Osteoblast (primary cell): ENCODE measurements around the gene KLHL17. TPM values are rescaled to one million over a fixed set of nuclear protein-coding genes. Genes with fewer than 3 reads are reported as not detected.
"Not testable (repeated sequence)": the region's sequence is repeated elsewhere in the genome, so short reads cannot be mapped to it uniquely, and the experiment has no call there.

Experiments
- DNase-seq: peaks from one replicate; pipeline ENCODE4 v3.0.0; 2011; ENCODE audit warnings: low spot score, mixed read lengths; ENCODE audit not compliant: insufficient read length; ENCODE audit errors: missing footprints
- H2AFZ ChIP-seq: 2 replicates; pipeline ENCODE4 v1.6.0; 2011; ENCODE audit warnings: mild to moderate bottlenecking, low read length
- H3K27ac ChIP-seq: 2 replicates; pipeline ENCODE4 v1.5.1; 2011; ENCODE audit warnings: mild to moderate bottlenecking, low read depth, low read length, moderate library complexity
- H3K27me3 ChIP-seq: 2 replicates; pipeline ENCODE4 v1.6.0; 2012; ENCODE audit warnings: mild to moderate bottlenecking, control low read depth, inconsistent platforms, low read length, moderate library complexity; ENCODE audit not compliant: insufficient read depth
- H3K36me3 ChIP-seq: 2 replicates; pipeline ENCODE4 v1.5.1; 2011; ENCODE audit warnings: mild to moderate bottlenecking, low read length, control low read depth, moderate library complexity; ENCODE audit not compliant: insufficient read depth
- H3K4me1 ChIP-seq: 2 replicates; pipeline ENCODE4 v1.5.1; 2011; ENCODE audit warnings: mild to moderate bottlenecking, low read length, control low read depth, moderate library complexity; ENCODE audit not compliant: insufficient read depth
- H3K4me2 ChIP-seq: 2 replicates; pipeline ENCODE4 v1.6.0; 2011; ENCODE audit warnings: mild to moderate bottlenecking, low read length; ENCODE audit not compliant: insufficient read depth
- H3K4me3 ChIP-seq: fragments of 200-600 bp; sonication (generic); 3 replicates; pipeline ENCODE4 v1.5.1; 2012; ENCODE audit warnings: mild to moderate bottlenecking, low read length, inconsistent platforms; ENCODE audit not compliant: insufficient read depth
- H3K79me2 ChIP-seq: 2 replicates; pipeline ENCODE4 v1.6.0; 2012; ENCODE audit warnings: mild to moderate bottlenecking, low read length, control low read depth, inconsistent platforms; ENCODE audit not compliant: insufficient read depth
- H3K9me3 ChIP-seq: 2 replicates; pipeline ENCODE4 v1.5.1; 2011; ENCODE audit warnings: low read depth, low read length, control low read depth
- H4K20me1 ChIP-seq: 2 replicates; pipeline ENCODE4 v1.6.0; 2012; ENCODE audit warnings: mild to moderate bottlenecking, low read length, control low read depth; ENCODE audit not compliant: insufficient read depth
- CTCF ChIP-seq: IDR thresholded peaks from 2 replicates; pipeline ENCODE4 v1.5.1; 2011; ENCODE audit warnings: mild to moderate bottlenecking, low read depth, low read length, moderate library complexity; ENCODE audit errors: extremely low read depth
- total RNA-seq: library from RNA; depleted of rRNA; stranded (reverse); fragments of >200 nt; gene quantifications from 2 replicates; pipeline ENCODE4 v1.2.3, GENCODE V29; 2012

KLHL17 gene
- total RNA-seq, 1 donor = 5.4 TPM

- Histone ChIP-seq H3K79me2 (no peaks in the 10 kb centered on the region), H3K4me2 (no peak overlapping the region), H4K20me1 (peaks cover 15% of the 10 kb centered on the region), H3K9me3 (no peaks in the 10 kb centered on the region), H3K27me3 (no peaks in the 10 kb centered on the region), H3K4me3 (no peak overlapping the region), H3K27ac (no peak overlapping the region), H3K36me3 (peaks cover 30% of the 10 kb centered on the region), H3K4me1 (peaks cover 16% of the 10 kb centered on the region), H2AFZ (no peak overlapping the region)
- DNase-seq = no peak
- no peak for TF ChIP-seq CTCF
Measured at GRCh38 chr1:944341-945325, 15.8 kb upstream of the KLHL17 start.

GRCh38 chr1:945688-946556 is 14.5 kb upstream of the KLHL17 start:
- no peak overlapping the region for H3K27ac ChIP-seq
- H3K9me3 ChIP-seq = no peaks in the 10 kb centered on the region
- H3K79me2 ChIP-seq = no peaks in the 10 kb centered on the region
- TF ChIP-seq CTCF = no peak
- peaks cover 42% of the 10 kb centered on the region for H3K36me3 ChIP-seq
- peaks cover 6% of the 10 kb centered on the region for H3K4me1 ChIP-seq
- H4K20me1 ChIP-seq = peaks cover 28% of the 10 kb centered on the region
- H3K4me2 ChIP-seq = no peak overlapping the region
- no peak for DNase-seq
- H3K27me3 ChIP-seq = no peaks in the 10 kb centered on the region
- H3K4me3 ChIP-seq = no peak overlapping the region
- H2AFZ ChIP-seq = no peak overlapping the region

- DNase-seq, H3K27ac ChIP-seq, H2AFZ ChIP-seq, H3K79me2 ChIP-seq, H3K4me2 ChIP-seq, H3K9me3 ChIP-seq, H3K27me3 ChIP-seq, H3K4me3 ChIP-seq, H3K4me1 ChIP-seq: not testable (repeated sequence)
- peaks cover 32% of the 10 kb centered on the region for H4K20me1 ChIP-seq
- peaks cover 50% of the 10 kb centered on the region for H3K36me3 ChIP-seq
Measured at GRCh38 chr1:946811-947210, 13.6 kb upstream of the KLHL17 start.

GRCh38 chr1:947958-948357 is 12.4 kb upstream of the KLHL17 start:
- Histone ChIP-seq H4K20me1 (peaks cover 34% of the 10 kb centered on the region), H3K9me3 (no peaks in the 10 kb centered on the region), H3K4me2 (no peak overlapping the region), H3K27me3 (no peaks in the 10 kb centered on the region), H3K36me3 (peaks cover 59% of the 10 kb centered on the region), H3K79me2 (no peaks in the 10 kb centered on the region), H3K27ac (no peak overlapping the region), H3K4me1 (no peaks in the 10 kb centered on the region), H2AFZ (no peak overlapping the region), H3K4me3 (no peak overlapping the region)
- no peak for DNase-seq
- TF ChIP-seq CTCF = no peak
